H9 (cell line): ENCODE measurements around the gene PRDM2. TPM values are rescaled to one million over a fixed set of nuclear protein-coding genes. Genes with fewer than 3 reads are reported as not detected.

Source experiments
- DNase-seq: peaks from one replicate; pipeline ENCODE4 v3.0.0-alpha.2; 2017
- H2AFZ ChIP-seq: one replicate; pipeline ENCODE4 v1.6.1; 2013; ENCODE audit warnings: mild to moderate bottlenecking, low read length, control low read depth, moderate library complexity
- H2AK5ac ChIP-seq: 2 replicates; pipeline ENCODE4 v1.6.1; 2013; ENCODE audit warnings: low read length, control low read depth, mixed read lengths; ENCODE audit not compliant: insufficient read length
- H2BK120ac ChIP-seq: one replicate; pipeline ENCODE4 v1.6.1; 2013; ENCODE audit warnings: low read depth, mild to moderate bottlenecking, low read length, control low read depth, inconsistent platforms; ENCODE audit not compliant: poor library complexity, severe bottlenecking
- H2BK12ac ChIP-seq: 2 replicates; pipeline ENCODE4 v1.6.1; 2013; ENCODE audit warnings: low read length, control low read depth, mixed read lengths, low read depth; ENCODE audit not compliant: insufficient read length
- H2BK15ac ChIP-seq: 2 replicates; pipeline ENCODE4 v1.6.1; 2013; ENCODE audit warnings: low read depth, low read length, control low read depth
- H2BK20ac ChIP-seq: one replicate; pipeline ENCODE4 v1.6.1; 2013; ENCODE audit warnings: low read depth, mild to moderate bottlenecking, low read length, control low read depth, inconsistent platforms; ENCODE audit not compliant: poor library complexity, severe bottlenecking
- H2BK5ac ChIP-seq: 2 replicates; pipeline ENCODE4 v1.6.1; 2013; ENCODE audit warnings: low read length, control low read depth, mixed read lengths; ENCODE audit not compliant: insufficient read length
- H3K14ac ChIP-seq: 2 replicates; pipeline ENCODE4 v1.6.1; 2013; ENCODE audit warnings: low read length, control low read depth; ENCODE audit not compliant: insufficient read depth
- H3K18ac ChIP-seq: 2 replicates; pipeline ENCODE4 v1.6.1; 2013; ENCODE audit warnings: low read depth, mild to moderate bottlenecking, mixed read lengths, low read length, control low read depth; ENCODE audit not compliant: insufficient read length
- H3K23ac ChIP-seq: 2 replicates; pipeline ENCODE4 v1.6.1; 2013; ENCODE audit warnings: low read length, control low read depth, mixed read lengths, low read depth; ENCODE audit not compliant: insufficient read length
- H3K23me2 ChIP-seq: 2 replicates; pipeline ENCODE4 v1.6.1; 2013; ENCODE audit warnings: low read depth, mild to moderate bottlenecking, mixed read lengths, low read length, control low read depth; ENCODE audit not compliant: insufficient read length, poor library complexity, severe bottlenecking
- H3K27ac ChIP-seq: 2 replicates; pipeline ENCODE4 v1.5.1; 2013; ENCODE audit warnings: low read length, control low read depth, mixed read lengths, low read depth; ENCODE audit not compliant: insufficient read length
- H3K27me3 ChIP-seq: 2 replicates; pipeline ENCODE4 v1.6.1; 2013; ENCODE audit warnings: low read length, control low read depth, inconsistent platforms; ENCODE audit not compliant: insufficient read depth
- H3K4ac ChIP-seq: 2 replicates; pipeline ENCODE4 v1.6.1; 2013; ENCODE audit warnings: low read depth, mild to moderate bottlenecking, control low read depth, inconsistent platforms, low read length, moderate library complexity
- H3K4me1 ChIP-seq: 2 replicates; pipeline ENCODE4 v1.6.1; 2013; ENCODE audit warnings: low read length, control low read depth, inconsistent platforms; ENCODE audit not compliant: insufficient read depth
- H3K4me2 ChIP-seq: 2 replicates; pipeline ENCODE4 v1.6.1; 2013; ENCODE audit warnings: low read length, control low read depth, mixed read lengths; ENCODE audit not compliant: insufficient read length, insufficient read depth
- H3K56ac ChIP-seq: 2 replicates; pipeline ENCODE4 v1.6.1; 2013; ENCODE audit warnings: low read depth, mild to moderate bottlenecking, mixed read lengths, low read length, control low read depth; ENCODE audit not compliant: insufficient read length
- H3K79me1 ChIP-seq: 2 replicates; pipeline ENCODE4 v1.6.1; 2013; ENCODE audit warnings: low read depth, mild to moderate bottlenecking, moderate library complexity, low read length, control low read depth, inconsistent platforms; ENCODE audit not compliant: insufficient read depth, poor library complexity, severe bottlenecking
- H3K79me2 ChIP-seq: 2 replicates; pipeline ENCODE4 v1.6.1; 2013; ENCODE audit warnings: low read length, control low read depth, inconsistent platforms; ENCODE audit not compliant: insufficient read depth
- H3K9ac ChIP-seq: 2 replicates; pipeline ENCODE4 v1.6.1; 2013; ENCODE audit warnings: low read length, control low read depth, mixed read lengths; ENCODE audit not compliant: insufficient read length; ENCODE audit errors: extremely low read depth
- H3K9me3 ChIP-seq: one replicate; pipeline ENCODE4 v1.6.1; 2013; ENCODE audit warnings: low read depth, low read length, inconsistent platforms; ENCODE audit not compliant: control insufficient read depth
- H3T11ph ChIP-seq: one replicate; pipeline ENCODE4 v1.6.1; 2013; ENCODE audit warnings: mild to moderate bottlenecking, low read length, control low read depth, inconsistent platforms
- H4K20me1 ChIP-seq: one replicate; pipeline ENCODE4 v1.6.1; 2013; ENCODE audit not compliant: control insufficient read depth, insufficient read length, insufficient read depth
- H4K5ac ChIP-seq: 2 replicates; pipeline ENCODE4 v1.6.1; 2013; ENCODE audit warnings: low read depth, mild to moderate bottlenecking, mixed read lengths, low read length, control low read depth; ENCODE audit not compliant: insufficient read length
- H4K8ac ChIP-seq: replicated peaks from 2 replicates; pipeline ENCODE4 v1.6.1; 2013; ENCODE audit warnings: low read length, control low read depth, mixed read lengths, low read depth; ENCODE audit not compliant: insufficient read length
- H4K91ac ChIP-seq: 2 replicates; pipeline ENCODE4 v1.6.1; 2013; ENCODE audit warnings: low read depth, mild to moderate bottlenecking, moderate library complexity, mixed read lengths, low read length, control low read depth; ENCODE audit not compliant: insufficient read length
- H3K27ac Mint-ChIP-seq, 3 experiments: 2 replicates in 2 of 3; 3 replicates in 1 of 3; pipeline ENCODE4 v1.8.0; 2020 to 2021; ENCODE audit warnings: mixed read lengths in 3 of 3, mild to moderate bottlenecking in 1 of 3, moderate library complexity in 1 of 3
- H3K27me3 Mint-ChIP-seq: 2 replicates; pipeline ENCODE4 v1.8.0; 2021; ENCODE audit warnings: low read depth, mild to moderate bottlenecking, moderate library complexity, mixed read lengths
- H3K36me3 Mint-ChIP-seq, 3 experiments: 2 replicates in 2 of 3; 3 replicates in 1 of 3; pipeline ENCODE4 v1.8.0; 2020 to 2021; ENCODE audit warnings: low read depth in 3 of 3, mixed read lengths in 3 of 3; ENCODE audit not compliant: insufficient read depth in 1 of 3
- H3K4me1 Mint-ChIP-seq, 2 experiments: 2 replicates each; pipeline ENCODE4 v1.8.0; 2020; ENCODE audit warnings: mixed read lengths in 2 of 2
- H3K4me3 Mint-ChIP-seq, 2 experiments: 2 replicates in 1 of 2; 3 replicates in 1 of 2; pipeline ENCODE4 v1.8.0; 2020 to 2021; ENCODE audit warnings: mild to moderate bottlenecking in 2 of 2, mixed read lengths in 2 of 2, moderate library complexity in 1 of 2
- H3K9me3 Mint-ChIP-seq, 2 experiments: 2 replicates in 1 of 2; 3 replicates in 1 of 2; pipeline ENCODE4 v1.8.0; 2020; ENCODE audit warnings: mild to moderate bottlenecking in 2 of 2, mixed read lengths in 2 of 2, moderate library complexity in 1 of 2
- CTCF ChIP-seq: fragments of 200-600 bp; sonication (generic); conservative IDR thresholded peaks from 3 replicates; pipeline ENCODE4 v1.8.0; 2021; ENCODE audit warnings: antibody characterized with exemption, mild to moderate bottlenecking
- WGBS: extraction: QIAGEN DNeasy Blood & Tissue Kit; methylation state at CpG from one replicate; pipeline ENCODE4 v1.1.7; 2013; ENCODE audit warnings: missing lambda C conversion rate, low lambda C conversion rate, mixed read lengths; ENCODE audit not compliant: insufficient read length; ENCODE audit errors: extremely low coverage; 5-methylcytosine and 5-hydroxymethylcytosine counted together
- total RNA-seq: library from RNA; stranded (reverse); gene quantifications from 2 replicates; pipeline ENCODE4 v1.2.1, GENCODE V29; 2021

PRDM2 gene
- total RNA-seq, 1 experiment from 2014 or later: 24.5 TPM

GRCh38 chr1:13757693-13758092, 57.7 kb downstream of the PRDM2 start:
- H2AK5ac ChIP-seq: no peak overlapping the region
- no peak overlapping the region for H3T11ph ChIP-seq
- peaks cover 6% of the 10 kb centered on the region for H3K79me1 ChIP-seq
- no peak overlapping the region for H4K8ac ChIP-seq
- no peak overlapping the region for H3K56ac ChIP-seq
- H3K9me3 ChIP-seq: no peaks in the 10 kb centered on the region
- H3K4me1 ChIP-seq: peaks cover 10% of the 10 kb centered on the region
- Mint-ChIP-seq H3K36me3 (no peaks in the 10 kb centered on the region; a peak in 1 of 7 replicates), H3K27me3 (no peaks in the 10 kb centered on the region), H3K27ac (no peak overlapping the region), H3K4me1 (peaks cover 37 to 42% of the 10 kb centered on the region in 2 experiments), H3K9me3 (no peaks in the 10 kb centered on the region), H3K4me3 (no peak overlapping the region)
- H2BK20ac ChIP-seq: no peak overlapping the region
- H3K18ac ChIP-seq: no peak overlapping the region
- WGBS: no CpG with 5 or more reads among the region's 2 CpGs
- H2AFZ ChIP-seq: no peak overlapping the region
- H3K27me3 ChIP-seq: no peaks in the 10 kb centered on the region
- H2BK5ac ChIP-seq: no peak overlapping the region
- no peak overlapping the region for H3K14ac ChIP-seq
- no peaks in the 10 kb centered on the region for H4K20me1 ChIP-seq
- H2BK15ac ChIP-seq: no peak overlapping the region
- H4K91ac ChIP-seq: no peak overlapping the region
- no peak overlapping the region for H3K4me2 ChIP-seq
- no peak overlapping the region for H3K9ac ChIP-seq
- no peaks in the 10 kb centered on the region for H3K23me2 ChIP-seq
- peaks cover 7% of the 10 kb centered on the region for H3K79me2 ChIP-seq
- DNase-seq: no peak
- no peak overlapping the region for H2BK12ac ChIP-seq
- no peak overlapping the region for H4K5ac ChIP-seq
- H3K27ac ChIP-seq: no peak overlapping the region
- no peak overlapping the region for H3K4ac ChIP-seq
- H2BK120ac ChIP-seq: no peak overlapping the region
- TF ChIP-seq CTCF: no peak
- H3K23ac ChIP-seq: no peak overlapping the region
